HepG2 (cell line): ENCODE data around the gene CEMP1. TPM values are rescaled to one million over a fixed set of nuclear protein-coding genes. Genes with fewer than 3 reads are reported as not detected.
A peak's percentile ranks its signal among the peaks of the same experiment; 100 is the strongest.

ENCODE experiments used
- AKAP8 ChIP-seq: sonication (generic); formaldehyde crosslinking; IDR thresholded peaks from 2 replicates; pipeline ENCODE4 v1.5.1; 2020; ENCODE audit warnings: mild to moderate bottlenecking, missing genetic modification reagents
- BORCS8-MEF2B ChIP-seq: sonication (generic); formaldehyde crosslinking; IDR thresholded peaks from 2 replicates; pipeline ENCODE4 v1.8.0; 2022; ENCODE audit warnings: mild to moderate bottlenecking, missing genetic modification reagents
- CAMTA2 ChIP-seq: sonication (generic); formaldehyde crosslinking; IDR thresholded peaks from 2 replicates; pipeline ENCODE4 v1.4.0; 2020; ENCODE audit warnings: mild to moderate bottlenecking, missing genetic modification reagents, borderline replicate concordance
- KDM4B ChIP-seq: sonication (generic); formaldehyde crosslinking; IDR thresholded peaks from 2 replicates; pipeline ENCODE4 v1.4.0; 2020; ENCODE audit warnings: missing genetic modification reagents
- LCORL ChIP-seq, 2 experiments: fragments of 450-650 bp in 1 of 2; sonication (generic) in 1 of 2; formaldehyde crosslinking in 1 of 2; IDR thresholded peaks; 2 replicates each; pipeline versions ENCODE4 v1.5.0 to v1.6.1; 2017 to 2020; ENCODE audit warnings: antibody characterized with exemption in 1 of 2, missing genetic modification reagents in 1 of 2
- MTA1 ChIP-seq: sonication (generic); formaldehyde crosslinking; IDR thresholded peaks from 2 replicates; pipeline ENCODE4 v1.4.0; 2020; ENCODE audit warnings: missing genetic modification reagents, mild to moderate bottlenecking, borderline replicate concordance
- NR3C1 ChIP-seq: sonication (generic); formaldehyde crosslinking; IDR thresholded peaks from 2 replicates; pipeline ENCODE4 v1.4.0; 2020; ENCODE audit warnings: missing genetic modification reagents
- PLRG1 ChIP-seq: fragments of 450-650 bp; conservative IDR thresholded peaks from 2 replicates; pipeline ENCODE4 v1.6.1; 2016
- REL ChIP-seq: sonication (generic); formaldehyde crosslinking; conservative IDR thresholded peaks from 2 replicates; pipeline ENCODE4 v1.8.0; 2022; ENCODE audit warnings: mild to moderate bottlenecking, missing genetic modification reagents, moderate library complexity
- RFX5 ChIP-seq: IDR thresholded peaks from 2 replicates; pipeline ENCODE4 v1.6.1; 2011; ENCODE audit warnings: low read depth, low read length, improper control_type of control experiment
- SAP130 ChIP-seq: IDR thresholded peaks from 2 replicates; pipeline ENCODE4 v1.6.1; 2016; ENCODE audit warnings: low read depth
- SRY ChIP-seq: sonication (generic); formaldehyde crosslinking; IDR thresholded peaks from 2 replicates; pipeline ENCODE4 v1.8.0; 2022; ENCODE audit warnings: mild to moderate bottlenecking, missing genetic modification reagents
- ZBTB42 ChIP-seq: sonication (generic); formaldehyde crosslinking; IDR thresholded peaks from 2 replicates; pipeline ENCODE4 v1.5.0; 2020; ENCODE audit warnings: mild to moderate bottlenecking, missing genetic modification reagents
- ZMYM3 ChIP-seq: sonication (generic); formaldehyde crosslinking; IDR thresholded peaks from 2 replicates; pipeline ENCODE4 v1.5.1; 2020; ENCODE audit warnings: mild to moderate bottlenecking, missing genetic modification reagents
- ZNF256 ChIP-seq: sonication (generic); formaldehyde crosslinking; conservative IDR thresholded peaks from 2 replicates; pipeline ENCODE4 v1.4.0; 2020; ENCODE audit warnings: missing genetic modification reagents
- ZNF274 ChIP-seq: sonication (generic); formaldehyde crosslinking; IDR thresholded peaks from 2 replicates; pipeline ENCODE4 v1.5.1; 2020; ENCODE audit warnings: mild to moderate bottlenecking, missing genetic modification reagents
- ZNF3 ChIP-seq: IDR thresholded peaks from 2 replicates; pipeline ENCODE4 v1.7.0; 2017; ENCODE audit warnings: inconsistent platforms
- ZNF333 ChIP-seq: sonication (generic); formaldehyde crosslinking; IDR thresholded peaks from 2 replicates; pipeline ENCODE4 v1.4.0; 2020; ENCODE audit warnings: mild to moderate bottlenecking, missing genetic modification reagents, borderline replicate concordance
- ZNF430 ChIP-seq: sonication (generic); formaldehyde crosslinking; IDR thresholded peaks from 2 replicates; pipeline ENCODE4 v1.9.0; 2021; ENCODE audit warnings: mild to moderate bottlenecking, missing genetic modification reagents
- ZNF451 ChIP-seq: sonication (generic); formaldehyde crosslinking; IDR thresholded peaks from 2 replicates; pipeline ENCODE4 v1.5.0; 2020; ENCODE audit warnings: mild to moderate bottlenecking, missing genetic modification reagents
- ZNF891 ChIP-seq: sonication (generic); formaldehyde crosslinking; IDR thresholded peaks from 2 replicates; pipeline ENCODE4 v1.5.0; 2020; ENCODE audit warnings: mild to moderate bottlenecking, missing genetic modification reagents
- polyA plus RNA-seq, 8 experiments: library from polyadenylated mRNA; depleted of rRNA in 3 of 8; stranded (reverse) in 7 of 8; unstranded in 1 of 8; fragments of >200 nt; fragmentation: Illumina TruSeq in 4 of 8; extraction: Trizol in 4 of 8; gene quantifications; 2 replicates each; pipeline versions ENCODE4 v1.2.1 to v1.2.3, GENCODE V29; 2011 to 2016; ENCODE audit warnings: low read depth in 4 of 8, missing spikeins in 1 of 8, mixed read lengths in 1 of 8; ENCODE audit not compliant: insufficient read depth in 1 of 8
- total RNA-seq, 5 experiments: library from RNA; depleted of rRNA; stranded (reverse); fragments of >200 nt; fragmentation: Illumina TruSeq; extraction: Trizol; gene quantifications; 2 replicates each; pipeline ENCODE4 v1.2.3, GENCODE V29; 2016; ENCODE audit warnings: low read depth in 1 of 5
- TF ChIP-seq, protein P1 (sequence below): sonication (generic); formaldehyde crosslinking; IDR thresholded peaks from 2 replicates; pipeline ENCODE4 v1.5.1; 2020; ENCODE audit warnings: mild to moderate bottlenecking, missing genetic modification reagents
- TF ChIP-seq, protein P2 (sequence below): sonication (generic); formaldehyde crosslinking; IDR thresholded peaks from 2 replicates; pipeline ENCODE4 v1.5.0; 2020; ENCODE audit warnings: missing genetic modification reagents
- TF ChIP-seq, protein P3 (sequence below): sonication (generic); formaldehyde crosslinking; IDR thresholded peaks from 2 replicates; pipeline ENCODE4 v1.4.0; 2020; ENCODE audit warnings: missing genetic modification reagents

Gene CEMP1
- total and polyA plus RNA-seq, 2 of the 13 experiments (the other 11 are each of a cell fraction or from before 2014, with no cell fraction given): not detected

DNA sequence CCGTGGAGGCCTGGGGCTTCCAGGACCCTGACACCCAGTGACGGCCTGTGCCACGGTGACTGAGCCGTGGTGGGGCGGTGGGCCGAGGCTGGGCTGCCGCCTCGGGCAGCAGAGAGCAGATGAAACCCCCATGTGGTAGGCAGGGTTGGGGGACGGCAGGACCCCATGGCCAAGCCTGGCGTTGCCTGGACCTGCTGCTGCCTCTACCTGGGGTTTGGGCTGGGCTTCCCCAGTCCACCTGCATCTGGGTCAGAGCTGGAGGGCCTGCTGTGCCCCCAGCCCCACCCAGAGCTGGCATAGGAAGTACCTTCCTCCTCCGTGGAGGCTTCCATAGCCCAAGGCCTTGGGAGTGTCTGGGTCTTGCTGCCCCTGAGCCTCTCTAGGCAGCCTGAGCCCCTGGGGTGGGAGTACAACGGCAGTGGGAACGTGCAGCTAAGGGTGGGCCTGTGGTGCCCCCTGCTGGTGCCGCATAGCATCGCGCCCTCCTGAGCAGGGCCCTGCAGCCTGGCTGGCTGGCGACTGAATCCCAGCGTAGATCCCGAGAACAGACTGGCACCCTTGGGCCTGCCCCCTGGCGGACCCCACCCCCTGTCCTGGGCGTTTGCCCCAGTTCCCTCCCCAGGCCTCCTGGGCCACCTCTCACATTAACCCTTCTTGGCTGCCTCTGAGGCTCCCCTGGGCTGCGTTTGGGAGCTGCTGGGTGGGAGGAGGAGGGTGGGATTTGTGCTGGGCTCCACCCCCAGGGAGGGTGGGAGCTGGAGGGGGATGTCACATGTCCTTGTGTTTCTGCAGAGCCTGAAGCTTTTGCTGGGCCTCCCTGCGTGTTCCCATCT lies 30.1 kb downstream of the CEMP1 start (continued):
- TF ChIP-seq ZNF430 (CRISPR knock-in tag): no peak
- no peak for TF ChIP-seq ZNF451 (CRISPR knock-in tag)
- peak; percentile 44; the same call in 1 of the 2 replicates for TF ChIP-seq AKAP8 (CRISPR knock-in tag)
- peak; percentile 55 for TF ChIP-seq SAP130 (CRISPR knock-in tag)
- TF ChIP-seq PLRG1: no peak
- TF ChIP-seq ZNF3 (CRISPR knock-in tag): no peak
- TF ChIP-seq, protein P1, sequence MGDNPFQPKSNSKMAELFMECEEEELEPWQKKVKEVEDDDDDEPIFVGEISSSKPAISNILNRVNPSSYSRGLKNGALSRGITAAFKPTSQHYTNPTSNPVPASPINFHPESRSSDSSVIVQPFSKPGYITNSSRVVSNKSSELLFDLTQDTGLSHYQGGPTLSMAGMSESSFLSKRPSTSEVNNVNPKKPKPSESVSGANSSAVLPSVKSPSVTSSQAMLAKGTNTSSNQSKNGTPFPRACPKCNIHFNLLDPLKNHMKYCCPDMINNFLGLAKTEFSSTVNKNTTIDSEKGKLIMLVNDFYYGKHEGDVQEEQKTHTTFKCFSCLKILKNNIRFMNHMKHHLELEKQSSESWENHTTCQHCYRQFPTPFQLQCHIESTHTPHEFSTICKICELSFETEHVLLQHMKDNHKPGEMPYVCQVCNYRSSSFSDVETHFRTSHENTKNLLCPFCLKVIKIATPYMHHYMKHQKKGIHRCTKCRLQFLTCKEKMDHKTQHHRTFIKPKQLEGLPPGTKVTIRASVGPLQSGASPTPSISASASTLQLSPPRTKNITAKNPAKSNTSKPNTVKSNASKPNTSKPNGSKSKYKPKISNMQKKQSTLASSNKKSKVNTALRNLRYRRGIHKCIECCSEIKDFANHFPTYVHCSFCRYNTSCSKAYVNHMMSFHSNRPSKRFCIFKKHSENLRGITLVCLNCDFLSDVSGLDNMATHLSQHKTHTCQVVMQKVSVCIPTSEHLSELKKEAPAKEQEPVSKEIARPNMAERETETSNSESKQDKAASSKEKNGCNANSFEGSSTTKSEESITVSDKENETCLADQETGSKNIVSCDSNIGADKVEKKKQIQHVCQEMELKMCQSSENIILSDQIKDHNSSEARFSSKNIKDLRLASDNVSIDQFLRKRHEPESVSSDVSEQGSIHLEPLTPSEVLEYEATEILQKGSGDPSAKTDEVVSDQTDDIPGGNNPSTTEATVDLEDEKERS (CRISPR knock-in tag): no peak
- peak; percentile 21; the same call in 1 of the 2 replicates for TF ChIP-seq MTA1 (CRISPR knock-in tag)
- no peak for TF ChIP-seq REL (CRISPR knock-in tag)
- TF ChIP-seq CAMTA2 (CRISPR knock-in tag): no peak
- TF ChIP-seq ZNF256: no peak
- TF ChIP-seq BORCS8-MEF2B (CRISPR knock-in tag): no peak
- TF ChIP-seq LCORL (IDR thresholded peaks at IDR 0.05): no peak
- peak; percentile 74 for TF ChIP-seq LCORL (CRISPR knock-in tag; IDR thresholded peaks at IDR 0.05)
- no peak for TF ChIP-seq RFX5
- TF ChIP-seq, protein P2, sequence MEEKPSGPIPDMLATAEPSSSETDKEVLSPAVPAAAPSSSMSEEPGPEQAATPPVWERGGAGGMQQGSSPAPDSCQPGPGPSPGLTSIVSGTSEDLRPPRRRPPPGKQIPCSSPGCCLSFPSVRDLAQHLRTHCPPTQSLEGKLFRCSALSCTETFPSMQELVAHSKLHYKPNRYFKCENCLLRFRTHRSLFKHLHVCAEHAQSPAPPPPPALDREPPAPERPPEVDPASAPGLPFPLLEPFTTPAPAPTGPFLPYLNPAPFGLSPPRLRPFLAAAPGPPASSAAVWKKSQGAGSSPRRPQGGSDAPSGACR (CRISPR knock-in tag): 0 out of 2 replicates have a peak, but pooled peaks have one; percentile 63
- 0 out of 2 replicates have a peak, but pooled peaks have one; percentile 38 for TF ChIP-seq ZBTB42
- no peak for TF ChIP-seq ZNF274 (CRISPR knock-in tag)
- TF ChIP-seq ZNF891 (CRISPR knock-in tag): no peak
- TF ChIP-seq KDM4B (CRISPR knock-in tag): no peak
- TF ChIP-seq SRY (CRISPR knock-in tag): no peak
- TF ChIP-seq ZNF333 (CRISPR knock-in tag): no peak
- TF ChIP-seq, protein P3, sequence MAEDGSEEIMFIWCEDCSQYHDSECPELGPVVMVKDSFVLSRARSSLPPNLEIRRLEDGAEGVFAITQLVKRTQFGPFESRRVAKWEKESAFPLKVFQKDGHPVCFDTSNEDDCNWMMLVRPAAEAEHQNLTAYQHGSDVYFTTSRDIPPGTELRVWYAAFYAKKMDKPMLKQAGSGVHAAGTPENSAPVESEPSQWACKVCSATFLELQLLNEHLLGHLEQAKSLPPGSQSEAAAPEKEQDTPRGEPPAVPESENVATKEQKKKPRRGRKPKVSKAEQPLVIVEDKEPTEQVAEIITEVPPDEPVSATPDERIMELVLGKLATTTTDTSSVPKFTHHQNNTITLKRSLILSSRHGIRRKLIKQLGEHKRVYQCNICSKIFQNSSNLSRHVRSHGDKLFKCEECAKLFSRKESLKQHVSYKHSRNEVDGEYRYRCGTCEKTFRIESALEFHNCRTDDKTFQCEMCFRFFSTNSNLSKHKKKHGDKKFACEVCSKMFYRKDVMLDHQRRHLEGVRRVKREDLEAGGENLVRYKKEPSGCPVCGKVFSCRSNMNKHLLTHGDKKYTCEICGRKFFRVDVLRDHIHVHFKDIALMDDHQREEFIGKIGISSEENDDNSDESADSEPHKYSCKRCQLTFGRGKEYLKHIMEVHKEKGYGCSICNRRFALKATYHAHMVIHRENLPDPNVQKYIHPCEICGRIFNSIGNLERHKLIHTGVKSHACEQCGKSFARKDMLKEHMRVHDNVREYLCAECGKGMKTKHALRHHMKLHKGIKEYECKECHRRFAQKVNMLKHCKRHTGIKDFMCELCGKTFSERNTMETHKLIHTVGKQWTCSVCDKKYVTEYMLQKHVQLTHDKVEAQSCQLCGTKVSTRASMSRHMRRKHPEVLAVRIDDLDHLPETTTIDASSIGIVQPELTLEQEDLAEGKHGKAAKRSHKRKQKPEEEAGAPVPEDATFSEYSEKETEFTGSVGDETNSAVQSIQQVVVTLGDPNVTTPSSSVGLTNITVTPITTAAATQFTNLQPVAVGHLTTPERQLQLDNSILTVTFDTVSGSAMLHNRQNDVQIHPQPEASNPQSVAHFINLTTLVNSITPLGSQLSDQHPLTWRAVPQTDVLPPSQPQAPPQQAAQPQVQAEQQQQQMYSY (CRISPR knock-in tag): no peak
- no peak for TF ChIP-seq ZMYM3 (CRISPR knock-in tag)
- TF ChIP-seq NR3C1 (CRISPR knock-in tag): no peak
